Measurements from ENCODE around the gene MAPKBP1.
"Not testable (repeated sequence)": the region's sequence is repeated elsewhere in the genome, so short reads cannot be mapped to it uniquely, and the experiment has no call there.

Gene MAPKBP1

GRCh38 chr15:41774062-41774881 lies at the start of gene MAPKBP1:
Gene MAPKBP1, plus strand, starts transcription at chr15:41774484. Its CDS starts 792 bp downstream, at chr15:41775276.
- DNase-seq, result peak; percentile 94 to 97 (median 96)

GRCh38 chr15:41727143-41727542 lies 47.1 kb upstream of the MAPKBP1 start:
- no peak for DNase-seq

GRCh38 chr15:41728061-41728460 lies 46.2 kb upstream of the MAPKBP1 start:
- DNase-seq, result not testable (repeated sequence)

GRCh38 chr15:41730543-41730942 lies 43.7 kb upstream of the MAPKBP1 start:
- DNase-seq, result no peak

GRCh38 chr15:41732483-41732882 lies 41.8 kb upstream of the MAPKBP1 start:
- DNase-seq, result no peak

- DNase-seq, result no peak
These were observed 40.2 kb upstream of the MAPKBP1 start for GRCh38 chr15:41734079-41734478.

GRCh38 chr15:41735046-41735445 lies 39.2 kb upstream of the MAPKBP1 start:
- no peak for DNase-seq

GRCh38 chr15:41735492-41735891 lies 38.8 kb upstream of the MAPKBP1 start:
- DNase-seq, result not testable (repeated sequence)

GRCh38 chr15:41746802-41747201 lies 27.5 kb upstream of the MAPKBP1 start:
- no peak for DNase-seq

GRCh38 chr15:41756198-41756597 lies 18.1 kb upstream of the MAPKBP1 start:
- DNase-seq, result no peak

GRCh38 chr15:41772720-41773331 lies 1.5 kb upstream of the MAPKBP1 start:
- peak; percentile 27 to 71 (median 54) for DNase-seq

GRCh38 chr15:41773332-41773728 lies 954 bp upstream of the MAPKBP1 start:
- DNase-seq, result peak in 1 of 6 experiments; percentile 24

- no peak for DNase-seq
These were observed 589 bp upstream of the MAPKBP1 start for GRCh38 chr15:41773729-41774061.

- no peak for DNase-seq
These were observed 666 bp downstream of the MAPKBP1 start for GRCh38 chr15:41774882-41775417.

GRCh38 chr15:41775651-41776050 lies 1.4 kb downstream of the MAPKBP1 start:
- no peak for DNase-seq

- no peak for DNase-seq
These were observed 3.2 kb downstream of the MAPKBP1 start for GRCh38 chr15:41777421-41777973.

- DNase-seq, result peak in 1 of 6 experiments; percentile 4
These were observed 4.2 kb downstream of the MAPKBP1 start for GRCh38 chr15:41778521-41778920.

GRCh38 chr15:41779662-41780157 lies 5.4 kb downstream of the MAPKBP1 start:
- DNase-seq, result no peak

- DNase-seq, result no peak
These were observed 6.0 kb downstream of the MAPKBP1 start for GRCh38 chr15:41780266-41780665.

GRCh38 chr15:41780727-41781126 lies 6.4 kb downstream of the MAPKBP1 start:
- DNase-seq, result no peak

GRCh38 chr15:41782371-41783282 lies 8.3 kb downstream of the MAPKBP1 start:
- DNase-seq, result no peak

- no peak for DNase-seq
These were observed 9.0 kb downstream of the MAPKBP1 start for GRCh38 chr15:41783296-41783695.

- DNase-seq, result no peak
These were observed 14.0 kb downstream of the MAPKBP1 start for GRCh38 chr15:41788262-41788661.

Measured in stimulated activated naive CD4-positive, alpha-beta T cell (primary cell).